Embryonic facial prominence (tissue), 1 donor: ENCODE measurements around the gene EFNA3.

ENCODE experiments used
- DNase-seq: peaks from one replicate; pipeline ENCODE4 v3.0.0-alpha.2; 2016; ENCODE audit errors: extremely low spot score

EFNA3 gene

GRCh38 chr1:155131285-155131684 is 52.6 kb downstream of the EFNA3 start:
- DNase-seq = no peak

GRCh38 chr1:155131856-155132255 is 53.2 kb downstream of the EFNA3 start:
- DNase-seq = no peak

GRCh38 chr1:155133799-155134281 is 55.2 kb downstream of the EFNA3 start:
- no peak for DNase-seq

- no peak for DNase-seq
Measured at GRCh38 chr1:155134322-155134721, 55.7 kb downstream of the EFNA3 start.

GRCh38 chr1:155134880-155135414 is 56.3 kb downstream of the EFNA3 start:
- peak; percentile 57 for DNase-seq

- peak; percentile 91 for DNase-seq
Measured at GRCh38 chr1:155135415-155136028, 56.9 kb downstream of the EFNA3 start, which contains the start of gene SLC50A1. TSS of gene SLC50A1 (plus strand) at chr1:155135852. CDS start at chr1:155135912, 60 bp downstream.

- DNase-seq = no peak
Measured at GRCh38 chr1:155136748-155137147, 58.1 kb downstream of the EFNA3 start.
